ENCODE measurements around the gene CPNE1.

- TF ChIP-seq CTCF (IDR thresholded peaks at IDR 0.05): no peak
- TF ChIP-seq TCF7L2 (IDR thresholded peaks at IDR 0.05; ENCODE audit: low read depth, low read length): no peak
Measured at GRCh38 chr20:35711588-35712209, 47.0 kb upstream of the CPNE1 start.
